Measurements from ENCODE around the gene SPESP1.

SPESP1 gene

GRCh38 chr15:68993276-68993675 lies 63.0 kb downstream of the SPESP1 start:
- no peak for ATAC-seq

- no peak for ATAC-seq
These were observed 63.8 kb downstream of the SPESP1 start for GRCh38 chr15:68994149-68994548.

- no peak for ATAC-seq
These were observed 64.8 kb downstream of the SPESP1 start for GRCh38 chr15:68994981-68995761.

Data from activated CD4-positive, CD25-positive, alpha-beta regulatory T cell treated with anti-CD3 and anti-CD28 coated beads, Interleukin-2, amount 50 U/mL, for 24 hours (primary cell).